AG04449 (cell line): Measurements from ENCODE around the gene SHROOM2.

Experiments
- CTCF ChIA-PET: fragments of 350-600 bp; formaldehyde crosslinking; extraction: SDS; loops from one replicate; lab custom pipeline; 2021; ENCODE audit warnings: antibody characterized with exemption; lab: Yijun Ruan, JAX
- POLR2A ChIA-PET: fragments of 400-600, 350-600 bp; formaldehyde crosslinking; extraction: SDS; loops from one replicate; lab custom pipeline; 2020; ENCODE audit warnings: antibody characterized with exemption, inconsistent platforms; lab: Yijun Ruan, JAX
- DNase-seq: peaks from one replicate; pipeline ENCODE4 v3.0.0-alpha.2; 2010; ENCODE audit warnings: low read depth, low spot score
- H3K4me3 ChIP-seq: 2 replicates; pipeline ENCODE4 v1.5.1; 2011; ENCODE audit warnings: low read depth, mild to moderate bottlenecking, control low read depth, low read length
- CTCF ChIP-seq: IDR thresholded peaks from one replicate; pipeline ENCODE4 v1.5.1; 2011; ENCODE audit warnings: mild to moderate bottlenecking, moderate library complexity, low read length, control low read depth, inconsistent platforms; ENCODE audit not compliant: insufficient read depth; ENCODE audit errors: missing control alignments

Gene SHROOM2

DNA sequence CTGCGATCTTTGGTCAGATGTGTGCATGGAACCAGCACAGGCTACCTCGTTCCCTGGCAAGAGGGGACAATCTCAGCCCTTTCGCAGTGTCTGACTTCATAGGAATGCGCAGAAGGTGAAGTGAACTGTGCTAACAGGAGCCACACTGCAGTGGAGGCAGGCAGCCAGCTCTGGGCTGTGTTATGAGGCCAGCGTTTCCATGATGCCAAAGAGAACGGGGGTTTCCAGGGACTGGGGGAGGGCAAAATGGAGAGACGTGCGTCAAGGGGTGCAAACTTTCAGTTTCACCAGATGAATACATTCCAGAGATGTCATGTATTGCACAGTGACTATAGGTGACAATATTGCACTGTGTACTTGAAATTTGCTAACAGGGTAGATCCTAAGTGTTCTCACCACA is 211.3 kb downstream of the SHROOM2 start:
- ChIA-PET CTCF (interaction anchor here (0.7 to 13.0 kb wide), 9 partner anchors 9 to 134 kb away, joined by 3 to 281 read pairs (median 4); no protein-coding TSS in a partner anchor), POLR2A (no interaction called here)

More for the DNA sequence above, 211.3 kb downstream of the SHROOM2 start:
- H3K4me3 ChIP-seq: no peak overlapping the region
- DNase-seq: no peak
- no peak for TF ChIP-seq CTCF
